CD14-positive monocyte (primary cell): ENCODE data around the gene SYNRG. TPM values are rescaled to one million over a fixed set of nuclear protein-coding genes. Genes with fewer than 3 reads are reported as not detected.

Experiments used
- DNase-seq, 3 donors: peaks; one replicate each; pipeline ENCODE4 v3.0.0-alpha.2; 2011 to 2022
- H2AFZ ChIP-seq: 2 replicates; pipeline ENCODE4 v1.6.0; 2012; ENCODE audit warnings: mild to moderate bottlenecking, low read depth, low read length, inconsistent platforms; ENCODE audit not compliant: insufficient read depth, poor library complexity, severe bottlenecking
- H3K27ac ChIP-seq, 2 donors: 1 replicate in 1 of 2; 2 replicates in 1 of 2; pipeline ENCODE4 v1.5.1; 2012 to 2013; ENCODE audit warnings: low read length in 2 of 2, control low read depth in 1 of 2, inconsistent platforms in 1 of 2, low read depth in 1 of 2, mild to moderate bottlenecking in 1 of 2
- H3K27me3 ChIP-seq, 2 donors: one replicate each; pipeline versions ENCODE4 v1.6.0 to v1.6.1; 2011 to 2013; ENCODE audit warnings: low read length in 2 of 2; ENCODE audit not compliant: control insufficient read depth in 2 of 2, insufficient read depth in 2 of 2
- H3K36me3 ChIP-seq, 2 donors: replicated peaks in 1 of 2; 1 replicate in 1 of 2; 2 replicates in 1 of 2; pipeline versions ENCODE4 v1.5.1 to v1.6.1; 2012 to 2013; ENCODE audit warnings: low read length in 2 of 2, control low read depth in 1 of 2, inconsistent platforms in 1 of 2, mild to moderate bottlenecking in 1 of 2; ENCODE audit not compliant: insufficient read depth in 2 of 2, control insufficient read depth in 1 of 2
- H3K4me1 ChIP-seq, 2 donors: 1 replicate in 1 of 2; 2 replicates in 1 of 2; pipeline versions ENCODE4 v1.5.1 to v1.6.1; 2012 to 2013; ENCODE audit warnings: low read length in 2 of 2, control low read depth in 1 of 2, inconsistent platforms in 1 of 2, mild to moderate bottlenecking in 1 of 2, moderate library complexity in 1 of 2; ENCODE audit not compliant: insufficient read depth in 2 of 2, control insufficient read depth in 1 of 2
- H3K4me2 ChIP-seq: replicated peaks from 2 replicates; pipeline ENCODE3; 2012; ENCODE audit warnings: low read length, moderate library complexity, mild to moderate bottlenecking; ENCODE audit not compliant: poor library complexity, severe bottlenecking; ENCODE audit errors: extremely low read depth
- H3K4me3 ChIP-seq, 3 experiments: fragments of 200-600 bp in 1 of 3; sonication (generic) in 1 of 3; replicated peaks in 1 of 3; 1 replicate in 2 of 3; 2 replicates in 1 of 3; pipeline ENCODE4 v1.5.1; 2011 to 2013; ENCODE audit warnings: low read length in 3 of 3, mild to moderate bottlenecking in 3 of 3, control low read depth in 2 of 3, low read depth in 2 of 3, inconsistent platforms in 1 of 3, moderate library complexity in 1 of 3
- H3K79me2 ChIP-seq: 2 replicates; pipeline ENCODE4 v1.6.0; 2012; ENCODE audit warnings: mild to moderate bottlenecking, control low read depth, inconsistent platforms, low read length, moderate library complexity; ENCODE audit not compliant: insufficient read depth
- H3K9ac ChIP-seq: 2 replicates; pipeline ENCODE4 v1.6.0; 2017; ENCODE audit warnings: low read length, mild to moderate bottlenecking; ENCODE audit not compliant: insufficient read depth, poor library complexity, severe bottlenecking
- H3K9me3 ChIP-seq, 2 donors: replicated peaks in 1 of 2; 1 replicate in 1 of 2; 2 replicates in 1 of 2; pipeline versions ENCODE4 v1.5.1 to v1.6.1; 2012 to 2013; ENCODE audit warnings: low read length in 2 of 2, control low read depth in 1 of 2; ENCODE audit not compliant: control insufficient read depth in 1 of 2, insufficient read depth in 1 of 2
- H4K20me1 ChIP-seq: 2 replicates; pipeline ENCODE4 v1.6.0; 2012; ENCODE audit warnings: mild to moderate bottlenecking, low read length, control low read depth, moderate library complexity; ENCODE audit not compliant: insufficient read depth
- H3K27ac Mint-ChIP-seq, 7 donors: one replicate each; pipeline ENCODE4 v1.8.0; 2020; ENCODE audit warnings: mild to moderate bottlenecking in 7 of 7, mixed read lengths in 7 of 7, moderate library complexity in 6 of 7, inconsistent platforms in 2 of 7
- H3K27me3 Mint-ChIP-seq, 3 donors: one replicate each; pipeline ENCODE4 v1.8.0; 2021 to 2022; ENCODE audit warnings: low read depth in 3 of 3, mild to moderate bottlenecking in 3 of 3, mixed read lengths in 3 of 3, moderate library complexity in 3 of 3, inconsistent platforms in 1 of 3
- H3K36me3 Mint-ChIP-seq, 2 donors: one replicate each; pipeline ENCODE4 v1.8.0; 2020; ENCODE audit warnings: mixed read lengths in 2 of 2, inconsistent platforms in 1 of 2, mild to moderate bottlenecking in 1 of 2
- H3K4me1 Mint-ChIP-seq: one replicate; pipeline ENCODE4 v1.8.0; 2020; ENCODE audit warnings: mild to moderate bottlenecking, mixed read lengths
- H3K4me3 Mint-ChIP-seq, 2 donors: one replicate each; pipeline ENCODE4 v1.8.0; 2020; ENCODE audit warnings: mild to moderate bottlenecking in 2 of 2, mixed read lengths in 2 of 2, moderate library complexity in 1 of 2
- H3K9me3 Mint-ChIP-seq, 7 donors: one replicate each; pipeline ENCODE4 v1.8.0; 2020 to 2022; ENCODE audit warnings: mixed read lengths in 7 of 7, mild to moderate bottlenecking in 6 of 7, moderate library complexity in 6 of 7, inconsistent platforms in 2 of 7
- WGBS: methylation state at CpG from one replicate; pipeline ENCODE4 v1.1.5; 2013; ENCODE audit warnings: missing lambda C conversion rate; ENCODE audit not compliant: insufficient coverage; 5-methylcytosine and 5-hydroxymethylcytosine counted together
- intact Hi-C, 2 donors: fragments of 100-400 bp; cut with micrococcal nuclease; formaldehyde crosslinking; loops; one replicate each; pipeline versions ENCODE4 v1.15.0 to v1.15.1; 2023
- polyA plus RNA-seq, 3 donors: library from polyadenylated mRNA; depleted of rRNA in 1 of 3; unstranded in 2 of 3; stranded (reverse) in 1 of 3; fragments of 300-500 nt in 2 of 3; fragments of >200 nt in 1 of 3; fragmentation: Illumina TruSeq in 2 of 3; gene quantifications; 1 replicate in 2 of 3; 2 replicates in 1 of 3; pipeline ENCODE4 v1.2.3, GENCODE V29; 2012 to 2021
- TF ChIP-seq, protein P1 (sequence below): fragments of 200-600 bp; IDR thresholded peaks from one replicate; pipeline ENCODE4 v1.8.0; 2022; ENCODE audit warnings: antibody characterized with exemption, mild to moderate bottlenecking

SYNRG gene
- polyA plus RNA-seq, 3 donors = 13.1 to 17.5 (median 16.9) TPM

- H3K9me3 Mint-ChIP-seq = no peaks in the 10 kb centered on the region
- Histone ChIP-seq H3K79me2 (no peaks in the 10 kb centered on the region), H3K4me3 (no peak overlapping the region), H3K9me3 (no peaks in the 10 kb centered on the region), H3K4me2 (no peak overlapping the region), H4K20me1 (no peaks in the 10 kb centered on the region), H3K4me1 (peaks cover 0 to 8% of the 10 kb centered on the region in 2 donors), H3K36me3 (peaks cover 42 to 67% of the 10 kb centered on the region in 2 donors), H3K9ac (no peak overlapping the region), H3K27me3 (no peaks in the 10 kb centered on the region), H3K27ac (no peak overlapping the region), H2AFZ (no peak overlapping the region)
- H3K4me3 Mint-ChIP-seq = no peak overlapping the region
- TF ChIP-seq, protein P1, sequence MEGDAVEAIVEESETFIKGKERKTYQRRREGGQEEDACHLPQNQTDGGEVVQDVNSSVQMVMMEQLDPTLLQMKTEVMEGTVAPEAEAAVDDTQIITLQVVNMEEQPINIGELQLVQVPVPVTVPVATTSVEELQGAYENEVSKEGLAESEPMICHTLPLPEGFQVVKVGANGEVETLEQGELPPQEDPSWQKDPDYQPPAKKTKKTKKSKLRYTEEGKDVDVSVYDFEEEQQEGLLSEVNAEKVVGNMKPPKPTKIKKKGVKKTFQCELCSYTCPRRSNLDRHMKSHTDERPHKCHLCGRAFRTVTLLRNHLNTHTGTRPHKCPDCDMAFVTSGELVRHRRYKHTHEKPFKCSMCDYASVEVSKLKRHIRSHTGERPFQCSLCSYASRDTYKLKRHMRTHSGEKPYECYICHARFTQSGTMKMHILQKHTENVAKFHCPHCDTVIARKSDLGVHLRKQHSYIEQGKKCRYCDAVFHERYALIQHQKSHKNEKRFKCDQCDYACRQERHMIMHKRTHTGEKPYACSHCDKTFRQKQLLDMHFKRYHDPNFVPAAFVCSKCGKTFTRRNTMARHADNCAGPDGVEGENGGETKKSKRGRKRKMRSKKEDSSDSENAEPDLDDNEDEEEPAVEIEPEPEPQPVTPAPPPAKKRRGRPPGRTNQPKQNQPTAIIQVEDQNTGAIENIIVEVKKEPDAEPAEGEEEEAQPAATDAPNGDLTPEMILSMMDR = no peak
- H3K27ac Mint-ChIP-seq = peak overlapping the region in 1 of 7 donors; percentile 28
- peaks cover 58 to 61% of the 10 kb centered on the region in 2 donors for H3K36me3 Mint-ChIP-seq
- no peaks in the 10 kb centered on the region for H3K27me3 Mint-ChIP-seq
- DNase-seq = no peak
- 91% methylated on average over 2 of the region's 2 CpGs for WGBS
- H3K4me1 Mint-ChIP-seq = peaks cover 7% of the 10 kb centered on the region
- intact Hi-C loops = no loop called here
These were observed 131.0 kb downstream of the SYNRG start for GRCh38 chr17:37478187-37478586.

DNA sequence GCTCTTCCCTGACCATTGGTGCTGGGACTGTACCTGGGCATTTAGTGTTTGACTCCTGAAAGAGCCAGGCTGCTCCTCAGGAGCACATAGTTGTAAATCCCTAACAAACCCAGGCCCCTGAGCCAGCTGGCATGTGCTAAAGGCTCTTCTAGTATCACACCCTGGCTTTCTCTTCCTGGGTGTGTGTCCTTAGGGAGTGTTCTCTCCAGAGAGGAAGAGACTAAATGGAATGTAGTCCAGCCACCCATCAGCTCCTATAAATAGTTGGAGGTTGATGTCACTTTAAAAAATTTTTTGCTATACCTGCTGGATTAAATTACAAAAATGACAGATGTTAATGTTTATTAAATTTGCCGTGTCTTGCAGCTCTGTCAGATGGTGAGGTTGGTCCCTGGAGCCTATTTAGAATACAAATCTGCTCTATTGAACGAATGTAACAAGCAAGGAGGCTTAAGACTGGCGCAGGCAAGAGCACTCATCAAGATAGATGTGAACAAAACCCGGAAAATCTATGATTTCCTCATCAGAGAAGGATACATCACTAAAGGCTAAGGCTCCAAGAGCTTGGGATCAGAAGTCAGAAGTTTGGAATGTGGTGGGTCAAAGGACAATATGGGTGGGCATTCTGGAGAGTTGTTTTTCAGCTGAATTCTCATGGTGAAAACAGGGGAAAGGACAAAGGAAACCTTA is 132.6 kb downstream of the SYNRG start:
- no peak overlapping the region for H3K4me3 ChIP-seq
- H3K79me2 ChIP-seq = no peaks in the 10 kb centered on the region
- H3K27me3 Mint-ChIP-seq = no peaks in the 10 kb centered on the region
- no peaks in the 10 kb centered on the region for H3K9me3 ChIP-seq
- TF ChIP-seq, protein P1 = no peak
- intact Hi-C loops = no loop called here
- no peak overlapping the region for H3K4me3 Mint-ChIP-seq
- H3K36me3 ChIP-seq = peaks cover 54 to 83% of the 10 kb centered on the region in 2 donors
- no peak overlapping the region for H3K4me2 ChIP-seq
- H3K27me3 ChIP-seq = no peaks in the 10 kb centered on the region
- no peak overlapping the region for H2AFZ ChIP-seq
- peaks cover 0 to 8% of the 10 kb centered on the region in 2 donors for H3K4me1 ChIP-seq
- H3K4me1 Mint-ChIP-seq = peaks cover 7% of the 10 kb centered on the region
- 100% methylated on average over 3 of the region's 4 CpGs for WGBS
- peak overlapping the region in 4 of 7 donors; percentile 26 to 85 (median 51) for H3K27ac Mint-ChIP-seq
- no peak for DNase-seq
- H3K27ac ChIP-seq = peak overlapping the region in 1 of 2 donors; percentile 68
- H3K9ac ChIP-seq = no peak overlapping the region
- H4K20me1 ChIP-seq = no peaks in the 10 kb centered on the region
- H3K9me3 Mint-ChIP-seq = no peaks in the 10 kb centered on the region
- H3K36me3 Mint-ChIP-seq = peaks cover 63 to 77% of the 10 kb centered on the region in 2 donors
